ENCODE measurements around the gene GNAT1. TPM values are rescaled to one million over a fixed set of nuclear protein-coding genes. Genes with fewer than 3 reads are reported as not detected.
A peak's percentile ranks its signal among the peaks of the same experiment; 100 is the strongest.

Gene GNAT1
- total RNA-seq, 1 donor from 2014 or later: not detected

- Mint-ChIP-seq H3K4me1 (peaks cover 18% of the 10 kb centered on the region), H3K4me3 (peak overlapping the region; percentile 46), H3K27me3 (peaks cover 15% of the 10 kb centered on the region), H3K27ac (no peak overlapping the region), H3K9me3 (no peaks in the 10 kb centered on the region), H3K36me3 (ENCODE audit: low read depth) (no peaks in the 10 kb centered on the region)
- CTCF ChIA-PET: interaction anchor here (0.7 to 5.4 kb wide), 22 partner anchors 12 to 494 kb away, joined by 3 to 100 read pairs (median 4); partner anchors contain the start of genes GNAI2, IFRD2 and LSMEM2
- intact Hi-C loops (cut with micrococcal nuclease): loop anchor here (1.0 to 5.0 kb wide), 3 partner anchors 51 to 1178 kb away; partner anchors contain the start of gene DALRD3
- no peak for DNase-seq
- TF ChIP-seq CTCF (IDR thresholded peaks at IDR 0.05): no peak
- peak; percentile 66 for ATAC-seq (ENCODE audit: low read depth)
- POLR2A ChIA-PET: interaction anchor here (0.6 to 2.4 kb wide), 7 partner anchors 11 to 1521 kb away, joined by 3 to 23 read pairs (median 4); partner anchors contain the start of gene RASSF1
These were observed 3.6 kb downstream of the GNAT1 start for GRCh38 chr3:50194903-50195500.

DNA sequence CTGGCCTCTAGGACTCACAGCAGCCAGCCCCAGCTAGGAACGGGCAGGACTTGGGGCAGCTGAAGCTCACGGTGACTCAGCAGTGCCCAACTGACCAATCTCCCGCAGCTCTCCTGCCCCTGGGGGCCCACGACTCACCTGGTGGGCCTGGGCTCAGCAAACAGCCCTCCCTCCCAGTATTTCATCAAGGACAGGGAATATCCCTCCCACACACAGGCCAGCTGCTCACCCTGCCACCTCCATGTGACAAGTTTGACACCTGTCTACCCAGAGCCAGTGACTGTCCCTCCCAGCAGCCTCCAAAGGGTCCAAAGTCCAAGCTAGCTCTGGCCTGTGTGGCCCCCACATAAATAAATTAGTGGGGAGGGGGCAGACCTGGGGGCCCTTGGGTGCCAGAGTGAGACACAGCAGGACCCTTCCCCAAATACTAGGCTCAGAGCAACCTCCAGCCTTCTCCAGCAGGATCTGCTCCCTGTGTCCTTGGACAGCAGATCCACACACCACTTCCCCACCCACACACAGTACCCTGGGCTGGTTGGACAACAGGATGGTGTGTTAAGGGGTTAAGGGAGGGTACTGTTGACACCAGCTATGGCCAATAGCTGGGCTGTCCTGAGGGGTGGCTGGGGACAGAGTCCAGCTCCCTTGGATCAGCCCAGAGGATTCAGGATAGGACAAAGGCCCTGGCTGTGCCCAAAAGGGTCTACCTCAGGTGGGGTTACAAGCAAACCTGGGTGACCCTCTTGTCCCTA is 4.3 kb downstream of the GNAT1 start:
- Mint-ChIP-seq H3K4me1 (peaks cover 18% of the 10 kb centered on the region), H3K27ac (no peak overlapping the region), H3K4me3 (no peak overlapping the region), H3K36me3 (ENCODE audit: low read depth) (no peaks in the 10 kb centered on the region), H3K9me3 (no peaks in the 10 kb centered on the region), H3K27me3 (peaks cover 16% of the 10 kb centered on the region)
- TF ChIP-seq CTCF (IDR thresholded peaks at IDR 0.05): no peak
- POLR2A ChIA-PET: interaction anchor here (0.6 to 2.4 kb wide), 6 partner anchors 10 to 1522 kb away, joined by 3 to 23 read pairs (median 5); partner anchors contain the start of gene RASSF1
- ATAC-seq (ENCODE audit: low read depth): no peak
- intact Hi-C loops (cut with micrococcal nuclease): no loop called here
- CTCF ChIA-PET: interaction anchor here (0.9 to 5.4 kb wide), 10 partner anchors 24 to 83 kb away, joined by 3 to 100 read pairs (median 8); partner anchors contain the start of genes GNAI2 and LSMEM2
- no peak for DNase-seq

GRCh38 chr3:50196253-50196801 is 4.9 kb downstream of the GNAT1 start:
- TF ChIP-seq CTCF (IDR thresholded peaks at IDR 0.05): no peak
- Mint-ChIP-seq H3K27ac (no peak overlapping the region), H3K9me3 (no peaks in the 10 kb centered on the region), H3K4me3 (no peak overlapping the region), H3K36me3 (ENCODE audit: low read depth) (no peaks in the 10 kb centered on the region), H3K27me3 (peaks cover 23% of the 10 kb centered on the region), H3K4me1 (peaks cover 18% of the 10 kb centered on the region)
- DNase-seq (no peak), ATAC-seq (ENCODE audit: low read depth) (no peak)
- ChIA-PET CTCF (interaction anchor here (2.1 to 3.9 kb wide), 3 partner anchors 23 to 76 kb away, joined by 5 to 34 read pairs (median 13); no protein-coding TSS in a partner anchor), POLR2A (no interaction called here)
- intact Hi-C loops (cut with micrococcal nuclease): no loop called here

GRCh38 chr3:50201573-50202315 is 10.3 kb downstream of the GNAT1 start:
- ChIA-PET POLR2A (interaction anchor here (0.6 kb wide), 1 partner anchor 22 kb away, joined by 4 read pairs; no protein-coding TSS in a partner anchor), CTCF (interaction anchor here (1.6 kb wide), 1 partner anchor 24 kb away, joined by 4 read pairs; no protein-coding TSS in a partner anchor)
- DNase-seq: no peak
- no peak for TF ChIP-seq CTCF (IDR thresholded peaks at IDR 0.05)
- H3K4me3 Mint-ChIP-seq: no peak overlapping the region
- no peaks in the 10 kb centered on the region for H3K9me3 Mint-ChIP-seq
- no peak overlapping the region for H3K27ac Mint-ChIP-seq
- H3K27me3 Mint-ChIP-seq: peaks cover 42% of the 10 kb centered on the region
- intact Hi-C loops (cut with micrococcal nuclease): no loop called here
- ATAC-seq (ENCODE audit: low read depth): no peak
- H3K4me1 Mint-ChIP-seq: peaks cover 2% of the 10 kb centered on the region
- no peaks in the 10 kb centered on the region for H3K36me3 Mint-ChIP-seq (ENCODE audit: low read depth)

Measured in activated B cell treated with CpG ODN at 0.5 μM for 24 hours (primary cell).